Lung (tissue), 12 donors: ENCODE measurements around the gene NPHS1. TPM values are rescaled to one million over a fixed set of nuclear protein-coding genes. Genes with fewer than 3 reads are reported as not detected.

ENCODE experiments used
- ATAC-seq: fragments of 200-7000 bp; cut with Tn5 transposase; one replicate; pipeline ENCODE4 v1.9.1; 2020; ENCODE audit warnings: moderate number of reproducible peaks; ENCODE audit not compliant: insufficient read depth, low FRiP score
- DNase-seq, 3 donors: peaks; one replicate each; pipeline ENCODE4 v3.0.0-alpha.2; 2013 to 2017
- H3K27ac ChIP-seq, 2 donors: one replicate each; pipeline ENCODE4 v1.5.1; 2013; ENCODE audit warnings: mild to moderate bottlenecking in 2 of 2, moderate library complexity in 2 of 2, control low read depth in 1 of 2, inconsistent platforms in 1 of 2, low read depth in 1 of 2, low read length in 1 of 2
- H3K27me3 ChIP-seq, 3 donors: one replicate each; pipeline ENCODE4 v1.5.1; 2013; ENCODE audit warnings: low read length in 2 of 3; ENCODE audit not compliant: control insufficient read depth in 3 of 3, insufficient read depth in 3 of 3
- H3K36me3 ChIP-seq, 4 donors: one replicate each; pipeline ENCODE4 v1.5.1; 2013; ENCODE audit warnings: low read length in 4 of 4, mild to moderate bottlenecking in 1 of 4, moderate library complexity in 1 of 4; ENCODE audit not compliant: control insufficient read depth in 4 of 4, insufficient read depth in 4 of 4
- H3K4me1 ChIP-seq, 5 donors: one replicate each; pipeline ENCODE4 v1.5.1; 2013; ENCODE audit warnings: low read length in 5 of 5, mild to moderate bottlenecking in 2 of 5, moderate library complexity in 1 of 5; ENCODE audit not compliant: control insufficient read depth in 5 of 5, insufficient read depth in 5 of 5
- H3K4me3 ChIP-seq: one replicate; pipeline ENCODE4 v1.5.1; 2013; ENCODE audit warnings: mild to moderate bottlenecking, control low read depth, moderate library complexity
- H3K9ac ChIP-seq, 2 donors: one replicate each; pipeline ENCODE4 v1.5.1; 2013; ENCODE audit warnings: low read length in 2 of 2, control low read depth in 1 of 2; ENCODE audit not compliant: insufficient read depth in 1 of 2
- H3K9me3 ChIP-seq, 4 donors: one replicate each; pipeline ENCODE4 v1.5.1; 2013; ENCODE audit warnings: low read length in 3 of 4, mild to moderate bottlenecking in 1 of 4, moderate library complexity in 1 of 4; ENCODE audit not compliant: control insufficient read depth in 4 of 4, insufficient read depth in 3 of 4
- WGBS, 2 donors: extraction: QIAGEN DNeasy Blood & Tissue Kit; methylation state at CpG; one replicate each; pipeline ENCODE4 v1.1.7; 2013; 5-methylcytosine and 5-hydroxymethylcytosine counted together
- polyA plus RNA-seq, 2 donors: library from polyadenylated mRNA; stranded (reverse); fragments of 200-250 nt; gene quantifications; one replicate each; pipeline ENCODE4 v1.2.1, GENCODE V29; 2013
- total RNA-seq, 2 donors: library from RNA; depleted of rRNA in 1 of 2; stranded (reverse); fragments of >200 nt in 1 of 2; gene quantifications; one replicate each; pipeline ENCODE4 v1.2.1, GENCODE V29; 2014 to 2021
- TF ChIP-seq, protein P1 (sequence below): IDR thresholded peaks from 2 replicates; pipeline ENCODE4 v1.5.1; 2012; ENCODE audit warnings: mild to moderate bottlenecking; ENCODE audit errors: control extremely low read depth, extremely low read depth
- donor health status: control.
- donor health status: control.
- donor health status: Bipolar disorder and iron deficiency.
- donor health status: healthy.
- donor health status: DM: yes; HTN: yes; CAD: no.

Gene NPHS1
- total and polyA plus RNA-seq, 4 donors, result 0.02 to 0.23 TPM; not detected in 2

DNA sequence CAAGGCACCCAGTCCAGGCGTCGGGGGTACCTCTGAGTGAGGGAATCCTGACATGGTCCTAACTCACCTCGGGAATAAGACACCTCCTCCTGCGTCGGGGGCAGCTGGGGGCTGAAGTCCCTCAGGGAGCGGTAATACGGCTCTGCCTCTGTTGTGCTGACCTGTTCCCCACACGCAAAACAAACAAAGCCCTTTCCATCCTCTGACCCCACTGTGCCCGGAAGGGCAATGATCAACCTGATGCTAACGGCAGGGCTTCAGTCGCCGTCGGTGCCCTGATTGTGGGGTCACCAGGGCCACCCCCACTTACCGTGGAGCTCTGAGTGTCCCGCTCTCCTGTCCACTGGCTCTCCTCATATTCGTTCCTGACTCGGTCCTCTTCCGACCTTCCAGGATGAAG, 21.3 kb downstream of the NPHS1 start:
- WGBS, 2 donors, result 74 to 84% methylated on average over 18 of the region's 18 CpGs

DNA sequence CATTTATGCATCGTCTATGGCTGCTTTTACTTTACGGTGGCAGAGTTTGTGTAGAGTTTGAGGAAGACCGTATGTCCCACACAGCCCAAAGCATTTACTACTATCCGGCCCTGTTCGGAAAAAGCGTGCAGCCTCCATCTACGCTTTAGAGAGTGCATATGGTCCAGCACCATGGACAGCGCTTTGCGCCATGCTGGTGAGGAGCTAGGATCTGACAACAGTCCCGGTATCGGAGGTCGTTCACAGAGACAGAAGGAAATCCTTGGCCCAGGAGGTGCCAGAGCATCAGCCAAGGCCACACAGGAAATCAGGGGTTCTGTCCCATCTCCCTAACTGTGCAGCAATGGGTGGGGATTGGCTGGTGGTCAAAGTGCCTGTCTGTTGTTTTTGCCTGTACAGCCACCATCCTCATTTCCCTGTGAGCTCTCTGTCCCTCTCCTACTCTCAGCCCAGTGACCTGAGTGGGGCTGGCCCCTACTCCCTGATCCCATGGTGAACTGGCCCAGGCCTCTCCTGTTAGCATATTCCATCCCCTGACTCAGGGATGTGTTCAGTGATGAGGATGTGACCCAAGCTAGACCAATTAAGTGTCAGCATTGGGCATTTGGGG, 23.5 kb downstream of the NPHS1 start:
- Histone ChIP-seq H3K9me3 (peaks cover 0 to 4% (median 0%) of the 10 kb centered on the region in 4 donors), H3K36me3 (no peaks in the 10 kb centered on the region), H3K4me1 (no peaks in the 10 kb centered on the region), H3K9ac (no peak overlapping the region), H3K27ac (no peak overlapping the region), H3K27me3 (no peaks in the 10 kb centered on the region), H3K4me3 (no peak overlapping the region)
- 10% methylated on average over 12 of the region's 12 CpGs for WGBS, 2 donors
- ATAC-seq (no peak), DNase-seq (peak; percentile 80 to 90 (median 84))
- TF ChIP-seq, protein P1, sequence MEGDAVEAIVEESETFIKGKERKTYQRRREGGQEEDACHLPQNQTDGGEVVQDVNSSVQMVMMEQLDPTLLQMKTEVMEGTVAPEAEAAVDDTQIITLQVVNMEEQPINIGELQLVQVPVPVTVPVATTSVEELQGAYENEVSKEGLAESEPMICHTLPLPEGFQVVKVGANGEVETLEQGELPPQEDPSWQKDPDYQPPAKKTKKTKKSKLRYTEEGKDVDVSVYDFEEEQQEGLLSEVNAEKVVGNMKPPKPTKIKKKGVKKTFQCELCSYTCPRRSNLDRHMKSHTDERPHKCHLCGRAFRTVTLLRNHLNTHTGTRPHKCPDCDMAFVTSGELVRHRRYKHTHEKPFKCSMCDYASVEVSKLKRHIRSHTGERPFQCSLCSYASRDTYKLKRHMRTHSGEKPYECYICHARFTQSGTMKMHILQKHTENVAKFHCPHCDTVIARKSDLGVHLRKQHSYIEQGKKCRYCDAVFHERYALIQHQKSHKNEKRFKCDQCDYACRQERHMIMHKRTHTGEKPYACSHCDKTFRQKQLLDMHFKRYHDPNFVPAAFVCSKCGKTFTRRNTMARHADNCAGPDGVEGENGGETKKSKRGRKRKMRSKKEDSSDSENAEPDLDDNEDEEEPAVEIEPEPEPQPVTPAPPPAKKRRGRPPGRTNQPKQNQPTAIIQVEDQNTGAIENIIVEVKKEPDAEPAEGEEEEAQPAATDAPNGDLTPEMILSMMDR, result no peak

More for the DNA sequence above, 21.3 kb downstream of the NPHS1 start:
- Histone ChIP-seq H3K9me3 (peaks cover 0 to 4% (median 0%) of the 10 kb centered on the region in 4 donors), H3K27ac (no peak overlapping the region), H3K9ac (no peak overlapping the region), H3K36me3 (no peaks in the 10 kb centered on the region), H3K4me1 (no peaks in the 10 kb centered on the region), H3K27me3 (no peaks in the 10 kb centered on the region), H3K4me3 (no peak overlapping the region)
- ATAC-seq (no peak), DNase-seq (no peak)
- TF ChIP-seq, protein P1, result no peak

DNA sequence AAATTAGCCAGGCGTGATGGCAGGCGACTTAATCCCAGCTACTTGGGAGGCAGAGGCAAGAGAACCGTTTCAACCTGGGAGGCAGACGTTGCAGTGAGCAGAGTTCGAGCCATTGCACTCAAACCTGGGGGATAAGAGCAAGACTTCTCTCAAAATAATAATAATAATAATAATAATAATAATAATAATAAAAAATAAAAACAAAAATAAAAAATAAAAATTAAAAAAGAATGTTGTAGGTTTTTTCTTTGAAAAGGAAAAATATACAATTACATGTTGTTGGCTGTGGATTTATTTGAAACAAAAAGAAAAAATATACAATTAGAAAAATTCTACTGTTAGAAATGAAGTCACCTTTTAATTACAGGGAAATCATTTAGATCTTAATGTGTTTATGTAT, 28.2 kb downstream of the NPHS1 start:
- no peaks in the 10 kb centered on the region for H3K27me3 ChIP-seq
- WGBS, 2 donors, result 84 to 88% methylated on average over 5 of the region's 5 CpGs
- DNase-seq, result no peak

More for the DNA sequence above, 28.2 kb downstream of the NPHS1 start:
- ATAC-seq, result no peak
- Histone ChIP-seq H3K36me3 (no peaks in the 10 kb centered on the region), H3K9me3 (no peaks in the 10 kb centered on the region), H3K4me1 (no peaks in the 10 kb centered on the region), H3K27ac (no peak overlapping the region), H3K9ac (no peak overlapping the region), H3K4me3 (no peak overlapping the region)
- TF ChIP-seq, protein P1, result no peak
